ENCODE measurements around the gene RRP1.
"Not testable (repeated sequence)": the region's sequence is repeated elsewhere in the genome, so short reads cannot be mapped to it uniquely, and the experiment has no call there.

Gene RRP1

GRCh38 chr21:43835861-43836260, 46.5 kb downstream of the RRP1 start:
- Histone ChIP-seq H3K27me3 (peaks cover 93% of the 10 kb centered on the region), H3K9me3 (no peaks in the 10 kb centered on the region), H3K4me3 (ENCODE audit: low read depth in 1 of 2, low read length in 1 of 2) (no peak overlapping the region), H3K27ac (no peak overlapping the region), H3K36me3 (no peaks in the 10 kb centered on the region), H3K4me1 (ENCODE audit: control insufficient read depth in 1 of 2, insufficient read depth in 1 of 2, low read depth in 1 of 2, low read length in 1 of 2) (peaks cover 20% of the 10 kb centered on the region in 2 experiments)
- TF ChIP-seq CTCF (IDR thresholded peaks at IDR 0.05): no peak

GRCh38 chr21:43836616-43837015, 47.2 kb downstream of the RRP1 start:
- Histone ChIP-seq H3K9me3 (no peaks in the 10 kb centered on the region), H3K36me3 (no peaks in the 10 kb centered on the region), H3K27ac (no peak overlapping the region), H3K4me1 (ENCODE audit: control insufficient read depth in 1 of 2, insufficient read depth in 1 of 2, low read depth in 1 of 2, low read length in 1 of 2) (peaks cover 20% of the 10 kb centered on the region in 2 experiments), H3K27me3 (peaks cover 88% of the 10 kb centered on the region), H3K4me3 (ENCODE audit: low read depth in 1 of 2, low read length in 1 of 2) (no peak overlapping the region)
- TF ChIP-seq CTCF (IDR thresholded peaks at IDR 0.05): no peak

- H3K36me3 ChIP-seq: no peaks in the 10 kb centered on the region
Measured at GRCh38 chr21:43840259-43840658, 50.9 kb downstream of the RRP1 start.

GRCh38 chr21:43842742-43843141, 53.4 kb downstream of the RRP1 start:
- TF ChIP-seq CTCF (IDR thresholded peaks at IDR 0.05): no peak

More at GRCh38 chr21:43840259-43840658, 50.9 kb downstream of the RRP1 start:
- Histone ChIP-seq H3K4me3 (ENCODE audit: low read depth in 1 of 2, low read length in 1 of 2) (no peak overlapping the region), H3K27ac (no peak overlapping the region), H3K27me3 (peaks cover 57% of the 10 kb centered on the region), H3K4me1 (ENCODE audit: control insufficient read depth in 1 of 2, insufficient read depth in 1 of 2, low read depth in 1 of 2, low read length in 1 of 2) (peaks cover 9 to 13% of the 10 kb centered on the region in 2 experiments), H3K9me3 (no peaks in the 10 kb centered on the region)
- TF ChIP-seq CTCF (IDR thresholded peaks at IDR 0.05): no peak

GRCh38 chr21:43844906-43845305, 55.5 kb downstream of the RRP1 start:
- H3K4me1 ChIP-seq (ENCODE audit: control insufficient read depth in 1 of 2, insufficient read depth in 1 of 2, low read depth in 1 of 2, low read length in 1 of 2); H3K27ac ChIP-seq; H3K9me3 ChIP-seq; H3K36me3 ChIP-seq; H3K4me3 ChIP-seq (ENCODE audit: low read depth in 1 of 2, low read length in 1 of 2): not testable (repeated sequence)
- H3K27me3 ChIP-seq: peaks cover 12% of the 10 kb centered on the region

More at GRCh38 chr21:43842742-43843141, 53.4 kb downstream of the RRP1 start:
- H3K27ac ChIP-seq: no peak overlapping the region
- H3K4me1 ChIP-seq (ENCODE audit: control insufficient read depth in 1 of 2, insufficient read depth in 1 of 2, low read depth in 1 of 2, low read length in 1 of 2): peaks cover 3 to 6% of the 10 kb centered on the region in 2 experiments
- H3K36me3 ChIP-seq: no peaks in the 10 kb centered on the region
- H3K27me3 ChIP-seq: peaks cover 32% of the 10 kb centered on the region
- no peak overlapping the region for H3K4me3 ChIP-seq (ENCODE audit: low read depth in 1 of 2, low read length in 1 of 2)
- no peaks in the 10 kb centered on the region for H3K9me3 ChIP-seq

- H3K9me3 ChIP-seq: no peaks in the 10 kb centered on the region
- H3K36me3 ChIP-seq: no peaks in the 10 kb centered on the region
- TF ChIP-seq CTCF (IDR thresholded peaks at IDR 0.05): no peak
- H3K4me3 ChIP-seq (ENCODE audit: low read depth in 1 of 2, low read length in 1 of 2): no peak overlapping the region
- H3K27ac ChIP-seq: no peak overlapping the region
- peaks cover 3 to 6% of the 10 kb centered on the region in 2 experiments for H3K4me1 ChIP-seq (ENCODE audit: control insufficient read depth in 1 of 2, insufficient read depth in 1 of 2, low read depth in 1 of 2, low read length in 1 of 2)
- peaks cover 7% of the 10 kb centered on the region for H3K27me3 ChIP-seq
Measured at GRCh38 chr21:43845386-43845785, 56.0 kb downstream of the RRP1 start.
